Right renal cortex interstitium (tissue), 3 donors: ENCODE results near the gene ITPR2. TPM values are rescaled to one million over a fixed set of nuclear protein-coding genes. Genes with fewer than 3 reads are reported as not detected.
"Not testable (repeated sequence)": the region's sequence is repeated elsewhere in the genome, so short reads cannot be mapped to it uniquely, and the experiment has no call there.

Experiments
- DNase-seq, 3 donors: peaks; one replicate each; pipeline ENCODE4 v3.0.0-alpha.2; 2013; ENCODE audit warnings: low read depth in 3 of 3, low spot score in 2 of 3
- polyA plus RNA-seq, 3 donors: library from polyadenylated mRNA; unstranded; fragments of 120-200 nt; gene quantifications; one replicate each; pipeline ENCODE4 v1.2.1, GENCODE V29; 2013; ENCODE audit not compliant: insufficient read length in 3 of 3

The ITPR2 gene
- polyA plus RNA-seq, 3 donors, result 13.1 to 16.8 (median 14.6) TPM

DNA sequence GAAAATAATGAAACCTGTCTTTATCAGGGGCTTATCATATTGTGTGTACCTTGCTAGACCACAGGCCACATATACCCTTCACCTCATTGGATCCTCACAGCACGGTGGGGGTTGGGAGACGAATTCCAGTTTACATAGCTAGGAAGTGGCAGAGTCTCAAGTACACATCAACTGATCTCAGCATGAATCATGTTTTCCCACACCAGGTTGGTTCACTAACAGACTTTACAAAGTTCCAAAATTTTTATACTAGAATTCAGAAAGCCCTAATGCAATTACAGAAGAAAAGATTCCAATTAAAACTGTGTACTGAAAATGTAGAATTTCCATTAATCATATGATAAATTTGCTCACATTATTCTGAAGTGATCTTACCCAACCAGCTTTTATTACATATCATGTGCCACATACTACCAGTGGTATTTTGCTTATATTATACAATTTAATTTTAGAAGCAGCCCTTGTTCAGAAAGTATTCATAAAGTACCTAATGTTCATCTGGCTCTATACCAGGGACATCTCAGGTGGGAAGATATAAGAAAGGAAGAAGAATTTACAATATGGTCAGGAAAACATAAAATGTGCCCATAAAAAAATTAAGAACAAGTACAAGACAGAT is 196.2 kb downstream of the ITPR2 start:
- DNase-seq, result no peak

DNA sequence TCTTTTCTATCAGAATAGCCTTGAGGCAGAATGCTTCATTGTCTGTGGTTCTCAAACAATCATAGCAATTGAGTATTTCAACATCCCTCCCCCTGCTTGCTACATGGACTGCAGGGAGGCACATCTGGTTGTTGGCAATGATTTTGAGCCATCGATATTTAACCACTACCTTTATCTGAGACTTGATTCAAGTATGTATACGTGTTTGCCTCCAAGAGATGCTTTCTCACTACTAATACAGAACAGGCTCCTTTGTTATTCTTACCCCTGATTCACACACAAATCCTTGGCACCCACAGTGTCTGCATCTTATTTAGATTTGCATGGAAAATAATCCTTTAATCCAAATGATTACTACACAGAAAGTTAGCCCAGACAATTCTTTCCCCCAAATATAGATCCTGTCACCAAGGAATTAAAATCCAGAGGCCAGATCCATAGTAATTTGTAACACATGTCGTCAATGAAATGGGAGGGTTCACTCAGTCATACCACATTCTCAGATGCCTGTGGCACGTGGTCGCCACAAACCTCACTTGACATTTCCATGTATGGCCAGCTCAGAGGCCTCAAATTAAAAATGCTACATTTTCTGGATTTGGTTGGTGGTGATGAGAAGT is 199.3 kb downstream of the ITPR2 start:
- no peak for DNase-seq

DNA sequence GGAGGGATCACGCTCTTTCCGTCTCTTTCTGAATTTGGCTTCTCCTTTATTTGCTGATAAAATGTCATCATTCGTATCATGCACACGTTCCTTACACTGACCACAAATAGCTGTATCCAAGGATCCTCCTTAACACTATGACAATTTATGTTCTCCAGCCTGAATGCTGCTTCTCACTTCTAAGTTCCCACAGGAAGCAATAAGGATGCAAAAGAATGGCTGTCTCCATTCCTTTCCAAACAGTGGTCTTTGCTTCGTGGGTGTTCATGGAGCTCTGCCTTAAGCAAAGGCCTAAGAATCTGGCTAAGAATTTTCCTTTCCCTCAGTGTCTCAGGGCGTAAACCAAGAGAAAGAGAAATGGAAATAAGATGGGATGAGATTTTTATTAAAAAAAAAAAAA is 200.2 kb downstream of the ITPR2 start:
- DNase-seq, result no peak

DNA sequence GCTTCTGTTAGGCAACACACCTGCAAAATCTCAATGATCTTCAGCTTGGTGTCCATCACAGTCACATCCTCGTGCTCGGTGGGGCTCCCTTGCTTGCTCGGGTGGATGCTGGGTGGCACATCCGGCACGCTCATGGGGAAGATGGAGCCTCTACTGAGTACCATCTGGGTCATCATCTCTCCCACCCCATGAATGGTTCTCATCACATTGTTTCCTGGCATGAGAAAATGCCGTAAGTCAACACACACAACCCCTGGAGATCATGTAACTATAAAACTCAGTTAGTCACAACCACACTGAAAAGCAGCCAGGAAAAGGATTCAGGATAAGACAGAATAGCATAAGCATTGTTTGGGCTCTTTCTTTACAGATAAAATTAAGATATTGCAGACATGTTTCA is 201.1 kb downstream of the ITPR2 start:
- DNase-seq, result no peak

DNA sequence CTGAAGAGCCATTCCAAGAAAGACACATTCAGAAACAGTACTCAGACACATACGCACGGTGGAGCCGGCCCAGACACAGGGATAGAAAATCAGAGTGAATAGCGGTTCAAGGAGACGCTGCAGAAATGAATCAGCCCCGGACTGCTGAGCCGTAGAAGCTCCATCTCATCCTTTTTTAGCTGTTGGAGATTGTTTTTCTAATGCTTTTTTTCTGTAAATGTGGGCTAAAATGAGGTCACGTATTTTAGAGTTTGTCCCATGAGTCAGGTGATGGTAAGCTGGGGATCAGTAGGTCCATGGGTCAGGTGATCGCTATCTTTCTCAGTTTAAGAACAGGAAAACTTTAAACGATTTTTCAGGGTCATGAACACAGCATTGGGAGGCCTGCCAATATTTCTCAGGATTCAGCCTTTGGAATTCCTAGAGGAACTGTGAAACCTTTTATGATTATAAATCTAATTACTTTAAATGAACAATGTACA is 202.4 kb downstream of the ITPR2 start:
- no peak for DNase-seq

DNA sequence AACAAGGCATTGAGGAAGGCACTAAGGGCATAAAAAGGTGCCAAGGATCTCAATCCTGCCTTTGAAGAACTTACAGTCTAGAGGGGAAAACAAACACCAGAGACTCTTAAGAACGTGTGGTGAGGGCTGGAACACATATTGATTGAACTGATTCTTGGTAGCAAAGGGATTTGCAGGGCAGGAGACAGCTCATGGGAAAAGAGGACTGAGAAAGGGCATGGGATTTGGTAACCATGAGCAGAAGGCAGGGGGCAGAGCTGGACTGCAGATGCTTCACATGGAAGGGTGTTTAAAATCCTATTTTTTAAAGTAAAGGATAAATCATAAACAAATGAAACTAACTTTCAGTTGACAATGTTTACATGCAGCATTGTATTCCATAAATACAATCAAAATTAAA is 203.1 kb downstream of the ITPR2 start:
- no peak for DNase-seq

DNA sequence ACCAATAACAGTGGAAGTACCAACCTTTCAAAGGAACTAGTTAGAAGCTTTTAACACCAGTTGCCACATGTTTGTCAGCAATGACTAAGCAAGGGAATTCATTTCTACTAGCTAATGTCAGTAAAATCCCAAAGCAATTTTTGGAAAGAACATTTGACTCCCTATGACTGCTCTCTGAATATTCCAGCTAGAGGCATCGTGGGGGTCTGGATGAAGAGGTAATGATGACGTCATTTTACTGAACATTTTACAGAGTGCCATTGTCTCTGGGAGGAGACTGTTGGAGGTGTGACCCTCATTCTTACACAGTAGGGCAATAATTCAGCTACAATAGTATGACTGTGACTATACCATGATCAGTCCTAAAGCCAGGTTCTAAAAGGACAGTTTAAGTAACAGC is 204.8 kb downstream of the ITPR2 start:
- no peak for DNase-seq

DNA sequence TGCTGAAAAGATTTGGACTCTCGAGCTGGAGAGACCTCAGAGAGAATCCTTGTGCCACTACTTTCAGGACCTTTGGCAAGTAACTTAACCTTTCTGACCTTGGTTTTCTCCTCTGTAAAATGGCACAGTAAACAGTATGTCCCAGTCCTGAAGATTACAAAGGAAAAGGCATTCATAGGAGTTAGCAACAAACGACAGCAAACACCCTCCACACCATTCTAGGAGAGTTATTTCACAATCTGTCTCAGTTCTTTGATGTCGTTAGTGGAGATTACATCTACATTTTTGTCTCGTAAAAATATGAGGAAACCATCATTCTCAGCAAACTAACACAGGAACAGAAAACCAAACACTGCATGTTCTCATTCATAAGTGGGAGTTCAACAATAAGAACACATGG is 205.7 kb downstream of the ITPR2 start:
- no peak for DNase-seq

DNA sequence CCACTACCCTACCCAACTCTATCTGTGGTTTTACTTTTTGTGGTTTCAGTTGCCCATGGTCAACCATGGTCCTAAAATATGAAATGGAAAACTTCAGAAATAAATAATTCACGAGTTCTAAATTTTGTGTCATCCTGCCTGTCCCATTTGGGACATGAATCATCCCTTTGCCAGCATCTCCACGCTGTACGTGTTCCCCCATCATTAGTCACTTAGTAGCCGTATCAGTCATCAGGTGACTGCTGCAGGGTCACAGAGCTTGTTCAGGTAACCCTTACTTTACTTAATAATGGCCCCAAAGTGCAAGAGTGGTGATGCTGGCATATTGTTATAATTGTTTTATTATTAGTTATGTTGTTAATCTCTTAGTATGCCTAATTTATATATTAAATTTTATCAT is 209.9 kb downstream of the ITPR2 start:
- DNase-seq, result no peak

DNA sequence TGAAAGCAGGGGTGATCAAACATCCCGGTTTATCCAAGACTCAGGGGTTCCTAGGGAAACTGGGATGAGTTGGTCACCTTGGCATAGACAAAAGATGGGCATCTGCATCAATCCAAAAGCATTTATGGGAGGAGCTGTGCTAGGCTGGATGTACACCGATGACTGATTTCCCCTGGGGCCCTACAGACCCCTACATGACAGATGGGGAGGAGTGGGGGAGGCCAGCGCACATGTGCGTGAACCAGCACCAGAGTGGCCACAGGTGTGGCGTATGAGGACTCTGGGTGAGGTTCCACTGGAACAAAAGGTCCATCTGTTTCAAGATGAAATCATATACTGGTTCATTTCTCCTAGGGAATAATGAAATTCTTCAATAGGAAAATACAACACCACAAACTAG is 210.4 kb downstream of the ITPR2 start:
- DNase-seq, result no peak

DNA sequence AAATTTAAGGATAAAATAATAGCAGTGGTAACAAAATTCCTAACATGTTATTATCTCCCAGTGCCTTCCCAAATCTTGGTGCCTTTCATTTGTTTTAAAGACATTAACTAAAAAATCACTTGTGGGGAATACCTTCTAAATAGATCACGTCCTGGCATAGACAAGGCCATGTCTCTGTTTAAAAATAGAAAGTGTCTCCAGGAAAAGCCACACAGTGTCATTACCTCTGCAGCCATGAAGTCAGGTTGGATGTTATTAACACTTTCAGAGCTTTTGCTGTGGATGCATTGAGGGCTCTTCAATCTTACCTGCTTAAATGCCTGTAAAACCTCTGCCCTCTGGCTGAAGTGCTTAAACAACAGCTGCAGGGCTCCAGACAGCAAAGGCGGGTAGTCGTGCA is 211.1 kb downstream of the ITPR2 start:
- DNase-seq, result no peak

DNA sequence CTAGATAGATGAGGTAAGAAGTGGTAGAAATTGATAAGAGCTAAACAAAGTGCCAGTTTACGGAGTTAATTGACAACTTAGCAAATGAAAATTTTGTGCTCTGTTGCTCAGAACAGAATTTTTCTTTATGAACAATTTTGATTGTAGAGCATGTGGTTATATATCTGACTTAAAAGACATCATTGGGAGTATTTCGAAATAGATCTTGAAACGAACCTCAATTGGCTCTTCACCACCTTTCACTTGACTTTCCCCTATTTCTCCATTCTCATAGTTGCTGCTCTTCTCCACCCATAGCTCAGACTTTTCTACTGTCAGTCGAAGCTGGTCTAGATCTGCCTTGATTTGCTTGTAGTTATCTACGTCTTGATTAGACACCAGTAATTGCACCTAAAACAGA is 212.1 kb downstream of the ITPR2 start:
- no peak for DNase-seq

DNA sequence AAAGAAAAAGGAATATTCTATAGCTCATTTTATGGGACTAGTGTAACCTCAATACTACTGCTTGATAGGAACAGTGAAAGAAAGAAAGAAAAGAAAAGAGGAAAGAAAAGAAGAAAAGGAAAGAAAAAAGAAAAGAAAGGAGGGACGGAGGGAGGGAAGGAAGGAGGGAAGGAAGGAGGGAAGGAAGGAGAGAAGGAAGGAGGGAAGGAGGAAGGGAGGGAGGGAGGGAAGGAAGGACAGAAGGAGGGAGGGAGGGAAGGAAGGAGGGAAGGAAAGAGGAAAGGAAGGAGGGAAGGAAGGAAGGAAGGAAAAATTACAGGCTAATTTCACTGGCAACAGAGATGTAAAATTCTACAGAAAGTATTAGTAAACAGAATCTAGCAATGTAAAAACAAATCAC is 215.5 kb downstream of the ITPR2 start:
- DNase-seq, result no peak

DNA sequence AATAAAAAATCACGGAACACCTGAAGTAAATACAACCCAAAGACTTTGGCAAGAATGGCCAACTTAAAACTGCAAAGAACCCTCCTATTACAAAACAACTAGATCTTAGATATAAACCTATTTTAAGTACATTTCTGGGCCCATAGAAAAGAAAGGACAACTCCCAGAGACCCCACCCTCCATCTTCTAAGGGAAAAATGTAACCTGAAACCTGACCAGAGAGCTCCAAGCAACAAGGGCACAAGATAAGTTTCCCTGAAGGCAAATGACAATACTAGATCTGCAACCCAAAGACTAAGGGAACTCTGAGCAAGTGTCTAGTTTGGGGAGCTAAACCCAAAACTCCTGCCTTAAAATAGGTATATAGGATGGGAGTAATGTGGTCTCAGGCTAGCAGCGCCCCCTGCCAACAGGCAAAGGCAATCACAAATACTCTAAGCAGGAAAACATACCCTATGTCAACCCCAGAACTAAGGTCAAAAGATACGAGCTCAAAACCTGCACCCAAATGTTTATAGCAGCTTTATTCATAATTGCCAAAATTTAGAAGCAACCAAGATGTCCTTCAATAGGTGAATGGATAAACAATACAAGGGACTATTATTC is 218.9 kb downstream of the ITPR2 start:
- no peak for DNase-seq

DNA sequence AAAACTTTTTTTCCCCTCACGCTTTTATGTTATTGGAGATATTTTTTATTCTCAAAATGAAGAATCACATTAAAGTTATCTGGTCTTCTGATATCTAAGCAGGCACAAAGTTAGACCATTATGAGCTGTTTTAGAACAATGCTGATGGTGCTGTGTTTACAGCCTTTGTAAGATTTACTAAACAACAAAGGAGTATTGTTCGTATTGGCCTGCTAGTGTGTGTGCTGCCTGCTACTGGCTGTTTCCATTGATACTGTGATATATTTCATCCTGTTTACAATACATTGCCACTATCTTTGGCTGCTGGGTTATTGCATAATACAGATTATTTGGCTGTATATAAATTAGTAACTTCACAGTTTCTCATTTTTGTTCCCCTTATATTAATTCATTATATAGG is 220.8 kb downstream of the ITPR2 start:
- no peak for DNase-seq

DNA sequence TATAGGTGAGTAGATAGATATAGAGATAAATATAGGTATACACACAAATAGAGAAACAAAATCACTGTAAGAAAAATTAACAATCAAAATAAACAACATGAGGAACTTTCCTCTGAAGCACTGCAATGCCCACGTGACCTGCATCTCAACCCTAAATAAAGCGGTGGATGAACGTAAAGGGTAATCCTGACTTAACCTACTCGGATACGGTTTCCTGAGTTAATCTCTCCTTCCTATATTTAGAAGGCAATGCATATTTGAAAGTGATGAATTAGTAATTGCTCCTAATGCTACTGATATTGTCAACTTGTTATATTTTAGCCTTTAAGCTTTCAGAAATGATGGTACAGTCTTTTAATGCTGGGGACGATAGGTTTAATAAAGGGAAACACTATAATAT is 221.4 kb downstream of the ITPR2 start:
- no peak for DNase-seq

DNA sequence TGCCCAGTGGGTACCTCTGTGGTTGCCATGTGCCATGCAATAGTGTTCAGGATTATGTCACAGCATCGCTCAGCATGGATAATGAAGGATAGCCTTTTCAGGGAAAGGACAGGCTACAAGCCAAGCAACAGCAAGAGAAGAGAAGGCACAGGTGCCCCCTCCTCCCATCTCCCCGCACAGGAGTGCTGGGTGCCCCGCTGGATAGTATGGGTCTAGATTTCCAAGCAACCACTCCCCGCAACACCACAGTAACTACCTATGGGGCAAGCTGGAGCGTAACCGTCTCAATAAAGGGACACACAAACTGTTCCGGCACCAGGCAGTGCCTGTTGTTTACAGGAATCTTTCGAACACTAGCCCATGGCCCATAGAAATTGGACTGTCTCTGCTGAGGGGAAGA is 222.2 kb downstream of the ITPR2 start:
- no peak for DNase-seq

DNA sequence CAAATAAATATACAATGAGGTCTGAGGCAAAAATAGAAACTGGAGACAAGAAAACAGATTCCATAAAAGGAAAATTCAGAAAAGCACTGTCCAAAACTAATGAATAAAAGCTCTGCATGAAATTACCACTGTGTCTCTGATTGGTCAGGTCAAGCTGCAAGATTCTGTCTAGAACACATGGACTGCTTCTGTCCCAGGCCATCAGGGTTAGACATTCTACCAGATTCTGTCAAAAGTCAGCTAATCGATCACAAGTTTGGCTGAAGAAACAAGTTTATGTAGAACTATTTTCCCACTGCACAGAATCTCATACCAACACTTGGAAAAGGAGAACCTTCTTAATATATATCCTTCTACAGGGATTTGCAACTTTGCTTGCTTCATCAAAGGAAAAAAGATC is 223.0 kb downstream of the ITPR2 start:
- DNase-seq, result no peak

DNA sequence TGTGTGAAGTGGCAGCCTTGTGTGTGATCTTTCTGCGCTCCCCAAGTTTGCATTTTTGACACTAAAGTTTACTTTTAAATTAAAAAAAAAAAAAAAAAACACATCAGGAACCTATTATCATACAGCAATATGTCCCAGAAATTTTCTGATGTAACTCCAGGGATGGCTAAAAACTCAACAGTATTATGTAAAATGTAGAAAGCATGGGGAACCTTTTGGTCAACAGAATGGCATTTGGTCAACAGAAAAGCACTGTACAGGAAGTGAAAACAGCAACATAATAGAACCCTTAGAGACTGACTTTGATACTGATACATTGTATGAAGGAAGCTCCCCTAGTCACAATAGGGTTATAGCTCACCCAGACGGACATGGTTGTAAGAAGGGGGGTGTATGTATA is 224.3 kb downstream of the ITPR2 start:
- no peak for DNase-seq

DNA sequence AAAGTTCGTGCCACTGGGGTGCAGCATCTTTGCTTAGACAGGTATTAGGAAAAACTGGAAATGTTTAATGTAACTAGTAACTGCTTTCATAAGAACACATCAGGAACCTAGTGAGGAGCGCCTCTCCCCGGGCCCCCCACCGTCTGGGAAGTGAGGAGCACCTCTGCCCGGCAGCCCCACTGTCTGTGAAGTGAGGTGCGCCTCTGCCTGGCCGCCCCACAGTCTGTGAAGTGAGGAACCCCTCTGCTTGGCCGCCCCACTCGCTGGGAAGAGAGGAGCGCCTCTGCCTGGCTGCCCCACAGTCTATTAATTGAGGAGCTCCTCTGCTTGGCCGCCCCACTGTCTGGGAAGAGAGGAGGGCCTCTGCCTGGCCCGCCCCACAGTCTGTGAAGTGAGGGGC is 224.7 kb downstream of the ITPR2 start:
- no peak for DNase-seq

DNA sequence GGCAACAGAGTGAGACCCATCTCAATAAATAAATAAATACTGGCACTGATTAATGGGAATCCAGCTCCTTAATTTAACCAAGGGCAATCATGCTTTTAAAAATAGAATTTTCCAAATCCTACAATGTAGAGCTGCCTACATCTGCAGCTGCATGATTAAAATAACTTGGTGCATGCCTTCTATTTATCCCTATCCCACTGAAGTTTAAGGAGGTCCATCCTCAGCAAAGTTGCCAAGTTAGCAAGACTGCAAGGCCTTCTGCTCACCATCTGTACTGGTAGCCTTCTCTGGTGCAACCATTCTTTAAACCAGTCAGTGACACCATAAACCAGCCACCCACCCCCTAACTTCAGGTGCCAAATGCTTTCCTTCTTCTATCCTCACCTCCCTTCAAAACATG is 226.1 kb downstream of the ITPR2 start:
- DNase-seq, result no peak

DNA sequence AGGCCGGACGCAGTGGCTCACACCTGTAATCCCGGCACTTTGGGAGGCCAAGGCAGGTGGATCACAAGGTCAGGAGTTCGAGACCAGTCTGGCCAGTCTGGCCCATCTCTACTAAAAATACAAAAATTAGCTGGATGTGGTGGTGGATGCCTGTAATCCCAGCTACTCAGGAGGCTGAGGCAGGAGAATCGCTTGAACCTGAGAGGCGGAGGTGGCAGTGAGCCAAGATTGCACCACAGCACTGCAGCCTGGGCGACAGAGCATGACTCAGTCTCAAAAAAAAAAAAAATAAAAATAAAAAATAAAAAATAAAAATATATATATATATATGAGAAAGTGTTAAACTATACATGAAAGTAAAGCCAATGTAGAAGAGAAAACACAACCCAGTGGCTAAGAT is 228.2 kb downstream of the ITPR2 start:
- not testable (repeated sequence) for DNase-seq
